A673 (cell line): ENCODE data around the gene OR52K1.

Experiments
- EZH2 ChIP-seq: fragments of 200-600 bp; sonication (generic); IDR thresholded peaks from 2 replicates; pipeline ENCODE4 v1.6.1; 2017; ENCODE audit warnings: borderline replicate concordance, low read depth, mild to moderate bottlenecking, mixed read lengths, antibody characterized with exemption, low read length; ENCODE audit not compliant: poor library complexity, severe bottlenecking
- TF ChIP-seq, protein P1 (sequence below): fragments of 300-800, 200-600 bp; sonication (generic); conservative IDR thresholded peaks from 2 replicates; pipeline ENCODE4 v1.5.1; 2017; ENCODE audit warnings: low read depth, mild to moderate bottlenecking, antibody characterized with exemption, low read length, moderate library complexity, mixed read lengths

DNA sequence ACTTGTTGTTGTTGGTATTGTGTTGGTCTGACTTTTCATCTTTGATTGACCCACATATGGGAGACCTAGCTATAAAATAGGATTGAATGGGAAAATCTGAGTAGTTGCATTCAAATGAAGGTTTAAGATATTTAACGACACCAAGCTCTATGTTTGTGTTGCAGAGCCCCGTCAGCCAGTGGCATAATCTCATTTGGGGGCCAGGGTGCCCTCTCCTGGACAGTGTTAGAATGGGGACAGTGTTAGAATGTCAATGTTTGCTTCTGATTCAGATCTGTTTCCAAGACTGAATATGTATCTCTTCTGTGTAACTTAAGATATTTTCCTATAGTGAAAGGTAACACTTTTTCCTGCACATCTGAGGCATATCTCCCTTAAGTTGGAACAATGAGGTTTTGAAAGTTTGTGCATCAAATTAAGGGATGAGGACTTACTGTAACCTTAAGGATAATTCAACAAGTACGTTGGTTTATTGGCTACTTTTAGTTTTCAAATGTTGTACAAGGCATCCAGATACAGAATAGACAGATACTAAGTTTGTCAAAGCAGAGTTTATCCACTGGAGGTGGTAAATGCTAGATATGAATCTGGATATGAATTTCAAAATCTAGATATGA is 57.3 kb downstream of the OR52K1 start:
- TF ChIP-seq, protein P1, sequence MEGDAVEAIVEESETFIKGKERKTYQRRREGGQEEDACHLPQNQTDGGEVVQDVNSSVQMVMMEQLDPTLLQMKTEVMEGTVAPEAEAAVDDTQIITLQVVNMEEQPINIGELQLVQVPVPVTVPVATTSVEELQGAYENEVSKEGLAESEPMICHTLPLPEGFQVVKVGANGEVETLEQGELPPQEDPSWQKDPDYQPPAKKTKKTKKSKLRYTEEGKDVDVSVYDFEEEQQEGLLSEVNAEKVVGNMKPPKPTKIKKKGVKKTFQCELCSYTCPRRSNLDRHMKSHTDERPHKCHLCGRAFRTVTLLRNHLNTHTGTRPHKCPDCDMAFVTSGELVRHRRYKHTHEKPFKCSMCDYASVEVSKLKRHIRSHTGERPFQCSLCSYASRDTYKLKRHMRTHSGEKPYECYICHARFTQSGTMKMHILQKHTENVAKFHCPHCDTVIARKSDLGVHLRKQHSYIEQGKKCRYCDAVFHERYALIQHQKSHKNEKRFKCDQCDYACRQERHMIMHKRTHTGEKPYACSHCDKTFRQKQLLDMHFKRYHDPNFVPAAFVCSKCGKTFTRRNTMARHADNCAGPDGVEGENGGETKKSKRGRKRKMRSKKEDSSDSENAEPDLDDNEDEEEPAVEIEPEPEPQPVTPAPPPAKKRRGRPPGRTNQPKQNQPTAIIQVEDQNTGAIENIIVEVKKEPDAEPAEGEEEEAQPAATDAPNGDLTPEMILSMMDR: peak; percentile 80
- TF ChIP-seq EZH2: no peak
